Trophoblast cell (in vitro differentiated cells and primary cell): ENCODE results near the gene LMAN1L.

Experiments
- DNase-seq, 2 donors: peaks; one replicate each; pipeline ENCODE4 v3.0.0-alpha.2; 2016
- H2AFZ ChIP-seq: 2 replicates; pipeline ENCODE4 v1.6.1; 2013; ENCODE audit warnings: low read length, moderate library complexity, mild to moderate bottlenecking; ENCODE audit not compliant: insufficient read depth, poor library complexity
- H2AK5ac ChIP-seq: 2 replicates; pipeline ENCODE4 v1.6.1; 2013; ENCODE audit warnings: mild to moderate bottlenecking, low read length
- H2BK120ac ChIP-seq: 2 replicates; pipeline ENCODE4 v1.6.1; 2013; ENCODE audit warnings: low read length, mild to moderate bottlenecking, moderate library complexity; ENCODE audit not compliant: insufficient read depth, poor library complexity
- H2BK12ac ChIP-seq: 2 replicates; pipeline ENCODE4 v1.6.1; 2013; ENCODE audit warnings: mild to moderate bottlenecking, low read length, moderate library complexity
- H2BK5ac ChIP-seq: 2 replicates; pipeline ENCODE4 v1.6.1; 2013; ENCODE audit warnings: low read length, low read depth, moderate library complexity, mild to moderate bottlenecking; ENCODE audit not compliant: poor library complexity
- H3K14ac ChIP-seq: 2 replicates; pipeline ENCODE4 v1.6.1; 2013; ENCODE audit warnings: mild to moderate bottlenecking, low read length
- H3K18ac ChIP-seq: 2 replicates; pipeline ENCODE4 v1.6.1; 2013; ENCODE audit warnings: mild to moderate bottlenecking, low read length
- H3K23ac ChIP-seq: 2 replicates; pipeline ENCODE4 v1.6.1; 2013; ENCODE audit warnings: low read length
- H3K27ac ChIP-seq: 2 replicates; pipeline ENCODE4 v1.5.1; 2013; ENCODE audit warnings: low read depth, mild to moderate bottlenecking, inconsistent platforms, low read length, moderate library complexity
- H3K27me3 ChIP-seq: 2 replicates; pipeline ENCODE4 v1.6.1; 2013; ENCODE audit warnings: inconsistent platforms, mild to moderate bottlenecking, low read length, moderate library complexity; ENCODE audit not compliant: insufficient read depth
- H3K36me3 ChIP-seq, 2 experiments: 1 replicate in 1 of 2; 2 replicates in 1 of 2; pipeline ENCODE4 v1.6.1; 2013; ENCODE audit warnings: low read length in 2 of 2, mild to moderate bottlenecking in 2 of 2, moderate library complexity in 1 of 2; ENCODE audit not compliant: insufficient read depth in 2 of 2, control insufficient read depth in 1 of 2
- H3K4ac ChIP-seq: 2 replicates; pipeline ENCODE4 v1.6.1; 2013; ENCODE audit warnings: low read depth, mild to moderate bottlenecking, low read length, moderate library complexity
- H3K4me1 ChIP-seq, 2 experiments: 1 replicate in 1 of 2; 2 replicates in 1 of 2; pipeline ENCODE4 v1.6.1; 2013; ENCODE audit warnings: low read length in 2 of 2, mild to moderate bottlenecking in 2 of 2, moderate library complexity in 1 of 2; ENCODE audit not compliant: insufficient read depth in 2 of 2, control insufficient read depth in 1 of 2
- H3K4me2 ChIP-seq: 2 replicates; pipeline ENCODE4 v1.6.1; 2013; ENCODE audit warnings: inconsistent platforms, mild to moderate bottlenecking, low read length, moderate library complexity
- H3K4me3 ChIP-seq: 2 replicates; pipeline ENCODE4 v1.5.1; 2013; ENCODE audit warnings: mild to moderate bottlenecking, low read depth, low read length, inconsistent platforms
- H3K79me1 ChIP-seq: one replicate; pipeline ENCODE4 v1.6.1; 2013; ENCODE audit warnings: low read length
- H3K79me2 ChIP-seq: 2 replicates; pipeline ENCODE4 v1.6.1; 2013; ENCODE audit warnings: low read length, mild to moderate bottlenecking; ENCODE audit not compliant: control insufficient read depth, insufficient read depth, poor library complexity
- H3K9ac ChIP-seq: 2 replicates; pipeline ENCODE4 v1.6.1; 2013; ENCODE audit warnings: mild to moderate bottlenecking, low read length
- H3K9me3 ChIP-seq: 2 replicates; pipeline ENCODE4 v1.6.1; 2013; ENCODE audit warnings: low read depth, mild to moderate bottlenecking, control low read depth, inconsistent platforms, low read length; ENCODE audit not compliant: insufficient read depth
- H4K12ac ChIP-seq: 2 replicates; pipeline ENCODE4 v1.6.1; 2013; ENCODE audit warnings: low read depth, mild to moderate bottlenecking, low read length, moderate library complexity
- H4K8ac ChIP-seq: 2 replicates; pipeline ENCODE4 v1.6.1; 2013; ENCODE audit warnings: low read depth, mild to moderate bottlenecking, low read length, moderate library complexity
- H4K91ac ChIP-seq: one replicate; pipeline ENCODE4 v1.6.1; 2013; ENCODE audit warnings: low read depth, mild to moderate bottlenecking, low read length, moderate library complexity
- WGBS: extraction: QIAGEN DNeasy Blood & Tissue Kit; methylation state at CpG from one replicate; pipeline ENCODE4 v1.1.7; 2013; ENCODE audit warnings: missing lambda C conversion rate; ENCODE audit not compliant: insufficient read length, insufficient coverage; ENCODE audit errors: extremely low coverage; 5-methylcytosine and 5-hydroxymethylcytosine counted together

The LMAN1L gene

DNA sequence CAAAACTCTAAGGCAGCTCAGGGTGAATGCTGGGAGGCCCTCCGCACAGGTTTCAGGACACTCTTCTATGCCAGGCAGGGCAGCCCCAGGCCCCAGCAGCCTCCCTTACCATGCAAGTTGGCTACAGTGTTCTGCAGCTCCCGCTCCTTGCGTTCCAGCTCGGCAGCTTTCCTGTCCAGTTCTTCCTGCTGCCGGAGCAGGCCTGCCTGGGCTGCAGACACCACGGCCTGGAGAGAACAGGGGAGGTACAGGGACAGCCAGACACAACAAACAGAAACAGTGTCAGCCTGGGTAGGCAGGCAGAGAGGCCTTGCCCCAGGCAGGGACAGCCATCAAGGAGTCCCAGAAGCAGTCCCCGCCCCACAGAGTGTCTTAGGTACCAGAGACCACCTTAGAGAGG lies 39.3 kb downstream of the LMAN1L start:
- Histone ChIP-seq H3K9me3 (no peaks in the 10 kb centered on the region), H4K91ac (no peak overlapping the region), H3K27ac (no peak overlapping the region), H3K4me1 (peaks cover under 1 to 7% of the 10 kb centered on the region in 2 experiments), H3K4me3 (no peak overlapping the region), H3K36me3 (peaks cover 58 to 62% of the 10 kb centered on the region in 2 experiments), H3K9ac (no peak overlapping the region), H4K12ac (no peak overlapping the region), H3K4ac (no peak overlapping the region), H3K79me2 (no peaks in the 10 kb centered on the region), H2BK5ac (no peak overlapping the region), H4K8ac (no peak overlapping the region), H2AFZ (no peak overlapping the region), H3K14ac (no peak overlapping the region), H3K4me2 (no peak overlapping the region), H3K18ac (no peak overlapping the region), H3K79me1 (no peaks in the 10 kb centered on the region), H2BK120ac (no peak overlapping the region), H2AK5ac (no peak overlapping the region), H3K27me3 (no peaks in the 10 kb centered on the region), H2BK12ac (no peak overlapping the region), H3K23ac (no peak overlapping the region)
- WGBS: no CpG with 5 or more reads among the region's 7 CpGs
- DNase-seq: no peak

GRCh38 chr15:74854453-74855022 lies 41.9 kb downstream of the LMAN1L start:
- Histone ChIP-seq H4K12ac (no peak overlapping the region), H2BK5ac (no peak overlapping the region), H3K27me3 (no peaks in the 10 kb centered on the region), H3K79me2 (peaks cover 5% of the 10 kb centered on the region), H3K27ac (no peak overlapping the region), H3K9ac (no peak overlapping the region), H3K36me3 (peaks cover 41 to 47% of the 10 kb centered on the region in 2 experiments), H3K4me1 (peaks cover 14 to 21% of the 10 kb centered on the region in 2 experiments), H2AFZ (no peak overlapping the region), H3K14ac (no peak overlapping the region), H3K4ac (no peak overlapping the region), H3K23ac (no peak overlapping the region), H3K4me2 (no peak overlapping the region), H3K4me3 (no peak overlapping the region), H3K79me1 (no peaks in the 10 kb centered on the region), H2BK120ac (no peak overlapping the region), H4K8ac (no peak overlapping the region), H2BK12ac (no peak overlapping the region), H4K91ac (no peak overlapping the region), H3K18ac (no peak overlapping the region), H2AK5ac (no peak overlapping the region), H3K9me3 (no peaks in the 10 kb centered on the region)
- DNase-seq: no peak
- WGBS: no CpG with 5 or more reads among the region's 13 CpGs

DNA sequence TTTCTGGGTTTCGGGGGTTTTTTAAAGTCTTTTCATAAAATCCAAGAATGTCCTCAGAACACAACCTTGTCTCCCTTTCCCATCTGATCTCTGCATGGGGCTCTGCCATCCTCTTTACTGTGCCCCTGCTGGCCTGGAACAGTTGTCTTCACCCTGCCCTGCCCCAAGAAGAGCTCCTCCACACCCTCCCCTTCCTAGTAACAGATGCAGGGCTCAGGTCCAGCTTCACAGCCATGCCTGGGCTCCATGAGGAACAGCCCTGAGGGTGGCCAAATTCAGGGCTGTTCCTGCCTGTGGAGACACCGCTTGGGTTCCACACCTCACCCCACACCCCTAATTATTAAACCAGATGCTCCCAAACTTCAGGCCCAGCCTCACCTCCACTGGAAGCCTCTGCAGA lies 43.2 kb downstream of the LMAN1L start:
- DNase-seq: no peak
- H3K4me1 ChIP-seq: peaks cover 14 to 21% of the 10 kb centered on the region in 2 experiments

GRCh38 chr15:74856537-74856936 lies 43.9 kb downstream of the LMAN1L start:
- H3K79me2 ChIP-seq: peaks cover 5% of the 10 kb centered on the region
- H3K36me3 ChIP-seq: peaks cover 24 to 28% of the 10 kb centered on the region in 2 experiments
- H2AK5ac ChIP-seq: no peak overlapping the region
- H3K4me1 ChIP-seq: peaks cover 14 to 21% of the 10 kb centered on the region in 2 experiments
- H3K79me1 ChIP-seq: no peaks in the 10 kb centered on the region
- H3K9ac ChIP-seq: no peak overlapping the region
- no peak overlapping the region for H3K4me2 ChIP-seq
- no peak for DNase-seq
- H4K91ac ChIP-seq: no peak overlapping the region
- H2BK5ac ChIP-seq: no peak overlapping the region
- H3K14ac ChIP-seq: no peak overlapping the region
- H2BK120ac ChIP-seq: no peak overlapping the region
- no peak overlapping the region for H2BK12ac ChIP-seq
- no CpG with 5 or more reads among the region's 1 CpG for WGBS
- no peak overlapping the region for H4K8ac ChIP-seq
- H3K27me3 ChIP-seq: no peaks in the 10 kb centered on the region
- no peak overlapping the region for H3K4me3 ChIP-seq
- H2AFZ ChIP-seq: no peak overlapping the region
- H3K18ac ChIP-seq: no peak overlapping the region
- no peak overlapping the region for H4K12ac ChIP-seq
- H3K9me3 ChIP-seq: no peaks in the 10 kb centered on the region
- no peak overlapping the region for H3K23ac ChIP-seq
- no peak overlapping the region for H3K27ac ChIP-seq
- no peak overlapping the region for H3K4ac ChIP-seq

More for the DNA sequence above, 43.2 kb downstream of the LMAN1L start:
- Histone ChIP-seq H4K8ac (no peak overlapping the region), H3K36me3 (peaks cover 30 to 35% of the 10 kb centered on the region in 2 experiments), H2BK120ac (no peak overlapping the region), H2BK5ac (no peak overlapping the region), H3K27ac (no peak overlapping the region), H3K18ac (peak overlapping the region; percentile 16), H3K79me2 (peaks cover 5% of the 10 kb centered on the region), H2BK12ac (no peak overlapping the region), H3K4me3 (no peak overlapping the region), H3K9me3 (no peaks in the 10 kb centered on the region), H3K14ac (no peak overlapping the region), H3K79me1 (no peaks in the 10 kb centered on the region), H4K91ac (no peak overlapping the region), H2AFZ (no peak overlapping the region), H3K4ac (no peak overlapping the region), H2AK5ac (no peak overlapping the region), H3K27me3 (no peaks in the 10 kb centered on the region), H3K9ac (no peak overlapping the region), H4K12ac (no peak overlapping the region), H3K23ac (no peak overlapping the region), H3K4me2 (no peak overlapping the region)
- WGBS: no CpG with 5 or more reads among the region's 2 CpGs
